Measurements from ENCODE around the gene DNAJC13.

DNA sequence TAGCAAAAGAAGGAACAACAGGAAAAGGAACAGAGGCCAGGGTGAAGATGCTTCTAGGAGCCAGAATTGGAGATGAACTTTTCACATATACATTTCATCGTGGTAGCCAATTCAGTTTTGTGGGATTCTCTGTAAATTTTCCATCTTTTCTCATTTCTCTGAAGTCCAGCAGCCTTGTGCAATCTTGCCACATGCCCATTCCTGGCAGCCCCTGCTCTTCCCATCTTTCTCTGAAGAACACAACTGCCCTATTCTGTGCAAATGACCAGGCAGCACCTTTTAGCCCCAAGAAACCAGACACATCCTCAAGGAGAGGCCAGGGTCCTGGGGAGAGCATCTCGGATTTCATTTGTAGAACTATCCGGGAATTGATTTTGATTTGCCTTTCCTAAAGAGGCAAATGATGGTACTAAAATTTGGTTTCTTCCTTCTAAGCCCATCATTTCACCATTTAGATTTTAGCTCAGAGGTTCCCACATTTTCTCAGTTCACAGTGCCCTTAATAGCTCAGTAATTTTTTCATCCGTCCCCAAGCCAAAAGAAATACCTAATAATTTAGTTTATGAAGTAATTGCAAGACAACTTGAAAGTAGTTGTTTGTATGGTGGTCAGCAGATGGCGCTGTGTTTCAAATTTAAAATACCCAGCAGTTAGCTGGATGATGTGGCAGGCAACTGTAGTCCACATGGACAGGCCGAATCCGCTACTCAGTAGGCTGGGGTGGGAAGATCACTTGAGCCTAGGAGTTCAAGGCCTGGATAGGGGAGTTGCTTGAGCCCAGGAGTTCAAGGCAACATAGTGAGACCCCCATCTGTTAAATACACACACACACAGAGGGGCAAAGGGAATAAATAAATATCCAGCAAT lies 118.5 kb downstream of the DNAJC13 start:
- TF ChIP-seq CTCF (IDR thresholded peaks at IDR 0.05) (peak; percentile 79), EZH2 (IDR thresholded peaks at IDR 0.05; ENCODE audit: borderline replicate concordance, insufficient read depth, low read depth, low read length, poor library complexity, severe bottlenecking) (no peak)
